GM18861 (cell line): ENCODE measurements around the gene DGCR8.

Experiments
- ATAC-seq: cut with Tn5 transposase; IDR thresholded peaks from one replicate; pipeline ENCODE4 v1.9.1; 2021; ENCODE audit not compliant: unreplicated experiment

The DGCR8 gene

GRCh38 chr22:20079745-20080444 lies at the start of gene DGCR8:
DGCR8 (plus strand) TSS chr22:20080241; CDS start chr22:20085964, 5,723 bp downstream.
- peak; percentile 77 for ATAC-seq

- ATAC-seq = no peak
These were observed 48.2 kb upstream of the DGCR8 start for GRCh38 chr22:20031732-20032406.

GRCh38 chr22:20032407-20032991 lies 47.5 kb upstream of the DGCR8 start:
- ATAC-seq = no peak

GRCh38 chr22:20033045-20033706 lies 46.9 kb upstream of the DGCR8 start:
- ATAC-seq = no peak

- no peak for ATAC-seq
These were observed 45.9 kb upstream of the DGCR8 start for GRCh38 chr22:20034143-20034542.

- ATAC-seq = no peak
These were observed 44.5 kb upstream of the DGCR8 start for GRCh38 chr22:20035375-20036083.

- ATAC-seq = no peak
These were observed 44.0 kb upstream of the DGCR8 start for GRCh38 chr22:20036084-20036482.

GRCh38 chr22:20036535-20037392 lies 43.3 kb upstream of the DGCR8 start:
- ATAC-seq = no peak

- no peak for ATAC-seq
These were observed 42.6 kb upstream of the DGCR8 start for GRCh38 chr22:20037419-20037818.

GRCh38 chr22:20038574-20038973 lies 41.5 kb upstream of the DGCR8 start:
- ATAC-seq = no peak

GRCh38 chr22:20039683-20040325 lies 40.2 kb upstream of the DGCR8 start:
- ATAC-seq = no peak

- no peak for ATAC-seq
These were observed 39.5 kb upstream of the DGCR8 start for GRCh38 chr22:20040327-20041200.

GRCh38 chr22:20043057-20043996 lies 36.7 kb upstream of the DGCR8 start:
- no peak for ATAC-seq

GRCh38 chr22:20043997-20044342 lies 36.1 kb upstream of the DGCR8 start:
- no peak for ATAC-seq

GRCh38 chr22:20044495-20045151 lies 35.4 kb upstream of the DGCR8 start:
- ATAC-seq = no peak

GRCh38 chr22:20046730-20047129 lies 33.3 kb upstream of the DGCR8 start:
- no peak for ATAC-seq

- ATAC-seq = no peak
These were observed 28.1 kb upstream of the DGCR8 start for GRCh38 chr22:20051927-20052308.
